ENCODE data around the gene SPESP1.

The SPESP1 gene

DNA sequence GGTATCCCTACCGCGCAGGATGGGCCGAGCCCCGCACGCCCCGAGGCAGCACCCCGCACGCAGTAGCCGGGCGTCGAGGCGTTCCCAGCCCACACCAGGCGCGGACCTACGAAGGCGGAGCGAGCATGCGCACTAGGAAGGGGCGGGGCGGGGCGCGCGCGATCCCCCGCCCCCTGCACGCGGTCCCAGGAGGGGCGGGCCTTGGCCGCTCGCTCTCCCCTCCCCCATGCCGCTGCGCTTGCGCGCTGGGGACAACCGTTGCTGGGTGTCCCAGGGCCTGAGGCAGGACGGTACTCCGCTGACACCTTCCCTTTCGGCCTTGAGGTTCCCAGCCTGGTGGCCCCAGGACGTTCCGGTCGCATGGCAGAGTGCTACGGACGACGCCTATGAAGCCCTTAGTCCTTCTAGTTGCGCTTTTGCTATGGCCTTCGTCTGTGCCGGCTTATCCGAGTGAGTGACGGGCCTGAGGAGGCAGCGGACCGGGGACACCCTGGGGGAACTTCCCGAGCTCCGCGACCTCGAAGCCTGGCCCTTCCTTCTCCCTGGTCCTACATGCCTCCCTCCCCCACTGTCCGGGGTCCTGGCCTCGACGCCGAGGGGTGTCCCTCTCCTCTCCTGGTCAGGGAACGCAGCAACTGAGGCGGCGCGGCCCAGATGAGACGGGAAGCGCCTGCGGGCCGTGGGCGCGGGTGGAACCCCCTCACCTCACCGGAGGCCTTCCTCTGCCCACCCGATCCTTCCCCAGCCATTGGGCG is at the start of gene SPESP1:
TSS of gene SPESP1 (plus strand) at position 258 of the 755 bp plus-strand sequence. CDS start at position 387, 129 bp downstream.
- H3K4me3 ChIP-seq (ENCODE audit: low read depth, low read length), result peak within 1 kb of the TSS; percentile 38
- in situ Hi-C loops (cut with HindIII; ENCODE audit: low sequenced_read_pairs), result no loop called here
- TF ChIP-seq, protein P1, sequence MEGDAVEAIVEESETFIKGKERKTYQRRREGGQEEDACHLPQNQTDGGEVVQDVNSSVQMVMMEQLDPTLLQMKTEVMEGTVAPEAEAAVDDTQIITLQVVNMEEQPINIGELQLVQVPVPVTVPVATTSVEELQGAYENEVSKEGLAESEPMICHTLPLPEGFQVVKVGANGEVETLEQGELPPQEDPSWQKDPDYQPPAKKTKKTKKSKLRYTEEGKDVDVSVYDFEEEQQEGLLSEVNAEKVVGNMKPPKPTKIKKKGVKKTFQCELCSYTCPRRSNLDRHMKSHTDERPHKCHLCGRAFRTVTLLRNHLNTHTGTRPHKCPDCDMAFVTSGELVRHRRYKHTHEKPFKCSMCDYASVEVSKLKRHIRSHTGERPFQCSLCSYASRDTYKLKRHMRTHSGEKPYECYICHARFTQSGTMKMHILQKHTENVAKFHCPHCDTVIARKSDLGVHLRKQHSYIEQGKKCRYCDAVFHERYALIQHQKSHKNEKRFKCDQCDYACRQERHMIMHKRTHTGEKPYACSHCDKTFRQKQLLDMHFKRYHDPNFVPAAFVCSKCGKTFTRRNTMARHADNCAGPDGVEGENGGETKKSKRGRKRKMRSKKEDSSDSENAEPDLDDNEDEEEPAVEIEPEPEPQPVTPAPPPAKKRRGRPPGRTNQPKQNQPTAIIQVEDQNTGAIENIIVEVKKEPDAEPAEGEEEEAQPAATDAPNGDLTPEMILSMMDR (IDR thresholded peaks at IDR 0.05; ENCODE audit: low read depth, low read length, missing control alignments), result no peak
- no peak for DNase-seq (ENCODE audit: low read depth)

DNA sequence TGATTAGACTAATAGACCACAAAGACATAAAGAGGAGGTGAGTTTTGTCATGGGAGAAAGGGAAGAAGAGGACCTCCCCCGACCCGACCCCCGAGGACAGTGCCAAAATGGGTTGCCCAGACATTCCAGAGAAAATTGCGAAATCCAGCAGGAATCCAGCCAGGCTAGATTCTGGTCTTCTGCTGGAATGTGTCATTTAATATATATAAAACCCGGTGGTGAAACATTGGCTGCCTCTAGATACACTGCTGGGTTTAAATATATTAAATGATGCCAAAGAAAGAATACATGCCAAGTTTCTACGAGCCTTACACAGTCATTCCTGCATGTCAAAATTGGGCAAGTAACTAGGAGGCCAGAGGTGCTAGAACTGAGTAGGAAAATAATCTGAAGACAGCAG is 45.3 kb upstream of the SPESP1 start:
- no peak overlapping the region for H3K4me3 ChIP-seq (ENCODE audit: low read depth, low read length)
- DNase-seq (ENCODE audit: low read depth), result peak; percentile 70
- in situ Hi-C loops (cut with HindIII; ENCODE audit: low sequenced_read_pairs), result no loop called here
- TF ChIP-seq, protein P1 (IDR thresholded peaks at IDR 0.05; ENCODE audit: low read depth, low read length, missing control alignments), result no peak

- in situ Hi-C loops (cut with HindIII; ENCODE audit: low sequenced_read_pairs), result no loop called here
- no peak for DNase-seq (ENCODE audit: low read depth)
- H3K4me3 ChIP-seq (ENCODE audit: low read depth, low read length), result no peak overlapping the region
- TF ChIP-seq, protein P1 (IDR thresholded peaks at IDR 0.05; ENCODE audit: low read depth, low read length, missing control alignments), result no peak
These were observed 43.2 kb upstream of the SPESP1 start for GRCh38 chr15:68887120-68887519.

GRCh38 chr15:68887819-68888218 is 42.5 kb upstream of the SPESP1 start:
- TF ChIP-seq, protein P1 (IDR thresholded peaks at IDR 0.05; ENCODE audit: low read depth, low read length, missing control alignments), result no peak
- no peak overlapping the region for H3K4me3 ChIP-seq (ENCODE audit: low read depth, low read length)
- DNase-seq (ENCODE audit: low read depth), result no peak
- in situ Hi-C loops (cut with HindIII; ENCODE audit: low sequenced_read_pairs), result no loop called here

- TF ChIP-seq, protein P1 (IDR thresholded peaks at IDR 0.05; ENCODE audit: low read depth, low read length, missing control alignments), result no peak
- no peak overlapping the region for H3K4me3 ChIP-seq (ENCODE audit: low read depth, low read length)
- DNase-seq (ENCODE audit: low read depth), result no peak
- in situ Hi-C loops (cut with HindIII; ENCODE audit: low sequenced_read_pairs), result no loop called here
These were observed 41.9 kb upstream of the SPESP1 start for GRCh38 chr15:68888419-68888818.

- no peak overlapping the region for H3K4me3 ChIP-seq (ENCODE audit: low read depth, low read length)
- in situ Hi-C loops (cut with HindIII; ENCODE audit: low sequenced_read_pairs), result no loop called here
- DNase-seq (ENCODE audit: low read depth), result no peak
- TF ChIP-seq, protein P1 (IDR thresholded peaks at IDR 0.05; ENCODE audit: low read depth, low read length, missing control alignments), result no peak
These were observed 36.1 kb upstream of the SPESP1 start for GRCh38 chr15:68894208-68894607.
